Hypothalamus (tissue), 51 donors: ENCODE results near the gene TEDC1.

Experiments
- DNase-seq, 51 donors: peaks; one replicate each; lab custom pipeline; 2025; lab: John Stamatoyannopoulos, UW

Gene TEDC1

GRCh38 chr14:105456736-105457617 is 34.1 kb upstream of the TEDC1 start:
- no peak for DNase-seq

- no peak for DNase-seq
Measured at GRCh38 chr14:105458010-105458409, 33.0 kb upstream of the TEDC1 start.

GRCh38 chr14:105458571-105458970 is 32.5 kb upstream of the TEDC1 start:
- no peak for DNase-seq

- DNase-seq: no peak
Measured at GRCh38 chr14:105460116-105460515, 30.9 kb upstream of the TEDC1 start.

GRCh38 chr14:105460616-105461015 is 30.4 kb upstream of the TEDC1 start:
- DNase-seq: no peak

- no peak for DNase-seq
Measured at GRCh38 chr14:105461903-105462302, 29.1 kb upstream of the TEDC1 start.

- DNase-seq: no peak
Measured at GRCh38 chr14:105464501-105464900, 26.5 kb upstream of the TEDC1 start.

- no peak for DNase-seq
Measured at GRCh38 chr14:105465209-105466031, 25.6 kb upstream of the TEDC1 start.

GRCh38 chr14:105466531-105467248 is 24.4 kb upstream of the TEDC1 start:
- no peak for DNase-seq

- DNase-seq: no peak
Measured at GRCh38 chr14:105467249-105467941, 23.7 kb upstream of the TEDC1 start.

- DNase-seq: no peak
Measured at GRCh38 chr14:105467942-105468471, 23.0 kb upstream of the TEDC1 start.

- DNase-seq: peak in 15 of 51 donors; percentile 11 to 56 (median 46)
Measured at GRCh38 chr14:105468621-105469241, 22.3 kb upstream of the TEDC1 start.

- DNase-seq: no peak
Measured at GRCh38 chr14:105469456-105470349, 21.3 kb upstream of the TEDC1 start.

GRCh38 chr14:105470350-105471296 is 20.4 kb upstream of the TEDC1 start:
- no peak for DNase-seq

- DNase-seq: peak in 3 of 51 donors; percentile 26 to 44 (median 42)
Measured at GRCh38 chr14:105471297-105471821, 19.7 kb upstream of the TEDC1 start.

- no peak for DNase-seq
Measured at GRCh38 chr14:105471823-105472485, 19.1 kb upstream of the TEDC1 start.
